ENCODE data around the gene BRF1. TPM values are rescaled to one million over a fixed set of nuclear protein-coding genes. Genes with fewer than 3 reads are reported as not detected.

The BRF1 gene
- total RNA-seq, 4 donors from 2014 or later, result 25.2 to 35.6 (median 30.9) TPM

GRCh38 chr14:105241641-105242040 is 59.2 kb downstream of the BRF1 start:
- peaks cover 0 to 27% of the 10 kb centered on the region in 2 donors for H3K36me3 ChIP-seq
- no peak for ATAC-seq
- TF ChIP-seq POLR2A (IDR thresholded peaks at IDR 0.05) (no peak), POLR2AphosphoS5 (IDR thresholded peaks at IDR 0.05) (no peak), CTCF (IDR thresholded peaks at IDR 0.05) (no peak), EP300 (IDR thresholded peaks at IDR 0.05) (no peak)
- H3K27ac ChIP-seq, result no peak overlapping the region
- WGBS, 2 donors (ENCODE audit: low coverage in 1 of 2), result 85% methylated on average over 4 of the region's 19 CpGs; no CpG with 5 or more reads in 1 of the 2 donors
- no peaks in the 10 kb centered on the region for H3K27me3 ChIP-seq
- H3K4me1 ChIP-seq, result no peaks in the 10 kb centered on the region
- H3K4me3 ChIP-seq, result no peak overlapping the region
- no peaks in the 10 kb centered on the region for H3K9me3 ChIP-seq

- H3K4me3 ChIP-seq, result no peak overlapping the region
- H3K36me3 ChIP-seq, result peaks cover 0 to 27% of the 10 kb centered on the region in 2 donors
- no peaks in the 10 kb centered on the region for H3K9me3 ChIP-seq
- no peaks in the 10 kb centered on the region for H3K27me3 ChIP-seq
- ATAC-seq, result no peak
- no peaks in the 10 kb centered on the region for H3K4me1 ChIP-seq
- TF ChIP-seq POLR2AphosphoS5 (IDR thresholded peaks at IDR 0.05), result no peak
- TF ChIP-seq EP300 (IDR thresholded peaks at IDR 0.05), result no peak
- WGBS, 2 donors (ENCODE audit: low coverage in 1 of 2), result 100% methylated on average over 3 of the region's 31 CpGs; no CpG with 5 or more reads in 1 of the 2 donors
- H3K27ac ChIP-seq, result no peak overlapping the region
Measured at GRCh38 chr14:105240811-105241576, 59.8 kb downstream of the BRF1 start.

- WGBS, 2 donors (ENCODE audit: low coverage in 1 of 2), result no CpG with 5 or more reads among the region's 18 CpGs
- Histone ChIP-seq H3K9me3 (no peaks in the 10 kb centered on the region), H3K4me1 (no peaks in the 10 kb centered on the region), H3K4me3 (no peak overlapping the region), H3K36me3 (peaks cover 0 to 47% of the 10 kb centered on the region in 2 donors), H3K27me3 (no peaks in the 10 kb centered on the region), H3K27ac (no peak overlapping the region)
- TF ChIP-seq POLR2A (IDR thresholded peaks at IDR 0.05), result no peak
- no peak for TF ChIP-seq POLR2AphosphoS5 (IDR thresholded peaks at IDR 0.05)
- no peak for TF ChIP-seq EP300 (IDR thresholded peaks at IDR 0.05)
- no peak for TF ChIP-seq CTCF (IDR thresholded peaks at IDR 0.05)
- ATAC-seq, result no peak
Measured at GRCh38 chr14:105229099-105229655, 71.6 kb downstream of the BRF1 start.

- H3K36me3 ChIP-seq, result peaks cover 0 to 53% of the 10 kb centered on the region in 2 donors
- TF ChIP-seq CTCF (IDR thresholded peaks at IDR 0.05) (no peak), POLR2AphosphoS5 (IDR thresholded peaks at IDR 0.05) (no peak), EP300 (IDR thresholded peaks at IDR 0.05) (no peak), POLR2A (IDR thresholded peaks at IDR 0.05) (no peak)
- 59 to 60% methylated on average over 1 to 5 of the region's 17 CpGs for WGBS, 2 donors (ENCODE audit: low coverage in 1 of 2)
Measured at GRCh38 chr14:105228562-105228961, 72.2 kb downstream of the BRF1 start.

GRCh38 chr14:105227346-105227745 is 73.5 kb downstream of the BRF1 start:
- Histone ChIP-seq H3K36me3 (peaks cover 0 to 65% of the 10 kb centered on the region in 2 donors), H3K4me3 (no peak overlapping the region), H3K9me3 (no peaks in the 10 kb centered on the region), H3K27me3 (no peaks in the 10 kb centered on the region), H3K27ac (no peak overlapping the region), H3K4me1 (no peaks in the 10 kb centered on the region)
- TF ChIP-seq POLR2AphosphoS5 (IDR thresholded peaks at IDR 0.05), result no peak
- ATAC-seq, result no peak
- WGBS, 2 donors (ENCODE audit: low coverage in 1 of 2), result 93 to 96% methylated on average over 3 to 14 of the region's 14 CpGs

More at GRCh38 chr14:105228562-105228961, 72.2 kb downstream of the BRF1 start:
- Histone ChIP-seq H3K27me3 (no peaks in the 10 kb centered on the region), H3K9me3 (no peaks in the 10 kb centered on the region), H3K27ac (no peak overlapping the region), H3K4me1 (no peaks in the 10 kb centered on the region), H3K4me3 (no peak overlapping the region)
- no peak for ATAC-seq

- Histone ChIP-seq H3K27me3 (no peaks in the 10 kb centered on the region), H3K4me3 (no peak overlapping the region), H3K36me3 (peaks cover 0 to 71% of the 10 kb centered on the region in 2 donors), H3K4me1 (peaks cover 0 to 5% (median 0%) of the 10 kb centered on the region in 3 donors), H3K9me3 (no peaks in the 10 kb centered on the region), H3K27ac (no peak overlapping the region)
- 40% methylated on average over 1 of the region's 10 CpGs; no CpG with 5 or more reads in 1 of the 2 donors for WGBS, 2 donors (ENCODE audit: low coverage in 1 of 2)
- ATAC-seq, result no peak
- TF ChIP-seq EP300 (IDR thresholded peaks at IDR 0.05) (no peak), POLR2AphosphoS5 (IDR thresholded peaks at IDR 0.05) (no peak), POLR2A (IDR thresholded peaks at IDR 0.05) (no peak), CTCF (IDR thresholded peaks at IDR 0.05) (no peak)
Measured at GRCh38 chr14:105226198-105226597, 74.6 kb downstream of the BRF1 start.
